B cell (primary cell): ENCODE measurements around the gene ARNT2. TPM values are rescaled to one million over a fixed set of nuclear protein-coding genes. Genes with fewer than 3 reads are reported as not detected.
"Not testable (repeated sequence)": the region's sequence is repeated elsewhere in the genome, so short reads cannot be mapped to it uniquely, and the experiment has no call there.

Experiments used
- ATAC-seq: fragments of 200-7000 bp; cut with Tn5 transposase; one replicate; pipeline ENCODE4 v1.10.0; 2021; ENCODE audit warnings: low read depth, mild to moderate bottlenecking, moderate number of reproducible peaks, moderate library complexity
- CTCF ChIA-PET: fragments of 350-600 bp; sonication (Branson Sonifier 250); formaldehyde crosslinking; loops from one replicate; lab custom pipeline; 2021; ENCODE audit warnings: antibody characterized with exemption, inconsistent platforms; lab: Charles Lee
- POLR2A ChIA-PET: fragments of 350-600 bp; sonication (Branson Sonifier 250); formaldehyde crosslinking; loops from one replicate; lab custom pipeline; 2021; ENCODE audit warnings: antibody characterized with exemption; lab: Charles Lee
- DNase-seq: peaks from one replicate; pipeline ENCODE4 v3.0.0; 2013
- H2AFZ ChIP-seq: 2 replicates; pipeline ENCODE4 v1.6.1; 2012; ENCODE audit warnings: mild to moderate bottlenecking, low read depth, low read length; ENCODE audit not compliant: insufficient read depth, poor library complexity, severe bottlenecking
- H3K27ac ChIP-seq, 2 donors: 1 replicate in 1 of 2; 2 replicates in 1 of 2; pipeline ENCODE4 v1.5.1; 2012 to 2013; ENCODE audit warnings: low read length in 2 of 2, mild to moderate bottlenecking in 2 of 2, moderate library complexity in 1 of 2
- H3K27me3 ChIP-seq, 4 experiments: fragments of 200-600 bp in 1 of 4; sonication (generic) in 1 of 4; replicated peaks in 1 of 4; 1 replicate in 2 of 4; 2 replicates in 2 of 4; pipeline versions ENCODE4 v1.6.1 to v1.7.0; 2013 to 2016; ENCODE audit warnings: low read length in 3 of 4, mild to moderate bottlenecking in 2 of 4, mixed read lengths in 1 of 4, moderate library complexity in 1 of 4; ENCODE audit not compliant: insufficient read depth in 4 of 4, control insufficient read depth in 3 of 4; ENCODE audit errors: control extremely low read depth in 1 of 4
- H3K36me3 ChIP-seq, 2 experiments: replicated peaks in 1 of 2; 1 replicate in 1 of 2; 2 replicates in 1 of 2; pipeline versions ENCODE4 v1.6.1 to v1.7.1; 2013; ENCODE audit warnings: low read length in 1 of 2; ENCODE audit not compliant: insufficient read depth in 2 of 2, control insufficient read depth in 1 of 2; ENCODE audit errors: control extremely low read depth in 1 of 2, extremely low read depth in 1 of 2
- H3K4me1 ChIP-seq, 2 donors: fragments of 200-600 bp in 1 of 2; sonication (generic) in 1 of 2; 1 replicate in 1 of 2; 2 replicates in 1 of 2; pipeline versions ENCODE4 v1.5.1 to v1.6.1; 2013 to 2017; ENCODE audit warnings: low read length in 2 of 2; ENCODE audit not compliant: control insufficient read depth in 2 of 2, insufficient read depth in 2 of 2
- H3K4me2 ChIP-seq: replicated peaks from 2 replicates; pipeline ENCODE3; 2012; ENCODE audit warnings: mild to moderate bottlenecking, low read depth, low read length; ENCODE audit not compliant: poor library complexity, severe bottlenecking
- H3K4me3 ChIP-seq, 5 experiments: fragments of 200-600 bp in 1 of 5; sonication (generic) in 1 of 5; 1 replicate in 3 of 5; 2 replicates in 2 of 5; pipeline versions ENCODE4 v1.5.1 to v1.7.0; 2011 to 2016; ENCODE audit warnings: low read length in 4 of 5, mild to moderate bottlenecking in 4 of 5, low read depth in 2 of 5, control low read depth in 1 of 5, moderate library complexity in 1 of 5; ENCODE audit not compliant: insufficient read depth in 1 of 5; ENCODE audit errors: control extremely low read depth in 1 of 5, extremely low read depth in 1 of 5
- H3K79me2 ChIP-seq: fragments of 200-600 bp; sonication (generic); one replicate; pipeline ENCODE4 v1.6.0; 2016; ENCODE audit warnings: low read length; ENCODE audit not compliant: control insufficient read depth, insufficient read depth
- H3K9ac ChIP-seq: fragments of 200-600 bp; sonication (generic); 2 replicates; pipeline ENCODE4 v1.6.1; 2017; ENCODE audit warnings: mild to moderate bottlenecking, low read length, moderate library complexity
- H3K9me3 ChIP-seq, 3 donors: one replicate each; pipeline versions ENCODE4 v1.6.1 to v1.7.1; 2013; ENCODE audit warnings: low read length in 2 of 3; ENCODE audit not compliant: control insufficient read depth in 2 of 3, insufficient read depth in 1 of 3; ENCODE audit errors: control extremely low read depth in 1 of 3
- H4K20me1 ChIP-seq: 2 replicates; pipeline ENCODE4 v1.6.0; 2012; ENCODE audit warnings: mild to moderate bottlenecking, low read length; ENCODE audit not compliant: insufficient read depth, control insufficient read depth, poor library complexity, severe bottlenecking
- H3K27ac Mint-ChIP-seq: one replicate; pipeline ENCODE4 v1.8.0; 2021; ENCODE audit warnings: mixed read lengths
- H3K27me3 Mint-ChIP-seq: one replicate; pipeline ENCODE4 v1.8.0; 2021; ENCODE audit warnings: mixed read lengths
- H3K4me1 Mint-ChIP-seq: one replicate; pipeline ENCODE4 v1.8.0; 2021; ENCODE audit warnings: mixed read lengths
- H3K4me3 Mint-ChIP-seq: one replicate; pipeline ENCODE4 v1.8.0; 2021; ENCODE audit warnings: mixed read lengths
- H3K9me3 Mint-ChIP-seq: one replicate; pipeline ENCODE4 v1.8.0; 2022; ENCODE audit warnings: mixed read lengths; ENCODE audit not compliant: insufficient read depth
- EZH2 ChIP-seq: IDR thresholded peaks from 2 replicates; pipeline ENCODE4 v1.6.1; 2012; ENCODE audit warnings: borderline replicate concordance, low read depth, mild to moderate bottlenecking, moderate library complexity, low read length; ENCODE audit not compliant: insufficient read depth, poor library complexity, severe bottlenecking
- WGBS: methylation state at CpG from one replicate; pipeline ENCODE4 v1.1.5; 2013; ENCODE audit warnings: missing lambda C conversion rate; ENCODE audit not compliant: insufficient coverage; 5-methylcytosine and 5-hydroxymethylcytosine counted together
- intact Hi-C: fragments of 100-400 bp; cut with micrococcal nuclease; formaldehyde crosslinking; loops from one replicate; pipeline ENCODE4 v1.10.0; 2022
- polyA plus RNA-seq: library from polyadenylated mRNA; depleted of rRNA; stranded (reverse); fragments of >200 nt; gene quantifications from 2 replicates; pipeline ENCODE4 v1.2.3, GENCODE V29; 2012
- total RNA-seq, 2 donors: library from RNA; stranded (reverse); fragments of 120-200 nt in 1 of 2; gene quantifications; 1 replicate in 1 of 2; 2 replicates in 1 of 2; pipeline versions ENCODE4 v1.2.3 to v1.2.4, GENCODE V29; 2013 to 2022
- TF ChIP-seq, protein P1 (sequence below): fragments of 200-600 bp; IDR thresholded peaks from one replicate; pipeline ENCODE4 v1.8.0; 2022; ENCODE audit warnings: antibody characterized with exemption, mild to moderate bottlenecking

ARNT2 gene
- total and polyA plus RNA-seq, 2 donors (not counting 1 experiment from before 2014, with no cell fraction given), result not detected

- Mint-ChIP-seq H3K4me1 (no peaks in the 10 kb centered on the region), H3K9me3 (peaks cover 3% of the 10 kb centered on the region), H3K27ac (no peak overlapping the region), H3K27me3 (no peaks in the 10 kb centered on the region), H3K4me3 (no peak overlapping the region)
- DNase-seq, result no peak
- WGBS, result 91% methylated on average over 5 of the region's 5 CpGs
- POLR2A ChIA-PET, result no interaction called here
- Histone ChIP-seq H3K4me2 (no peak overlapping the region), H3K27ac (no peak overlapping the region), H3K27me3 (no peaks in the 10 kb centered on the region), H3K79me2 (no peaks in the 10 kb centered on the region), H3K36me3 (no peaks in the 10 kb centered on the region), H2AFZ (no peak overlapping the region), H3K4me3 (no peak overlapping the region), H3K9me3 (peaks cover 0 to 6% (median 0%) of the 10 kb centered on the region in 3 donors), H3K4me1 (no peaks in the 10 kb centered on the region), H3K9ac (no peak overlapping the region), H4K20me1 (no peaks in the 10 kb centered on the region)
- CTCF ChIA-PET, result no interaction called here
- no peak for ATAC-seq
- TF ChIP-seq, protein P1, sequence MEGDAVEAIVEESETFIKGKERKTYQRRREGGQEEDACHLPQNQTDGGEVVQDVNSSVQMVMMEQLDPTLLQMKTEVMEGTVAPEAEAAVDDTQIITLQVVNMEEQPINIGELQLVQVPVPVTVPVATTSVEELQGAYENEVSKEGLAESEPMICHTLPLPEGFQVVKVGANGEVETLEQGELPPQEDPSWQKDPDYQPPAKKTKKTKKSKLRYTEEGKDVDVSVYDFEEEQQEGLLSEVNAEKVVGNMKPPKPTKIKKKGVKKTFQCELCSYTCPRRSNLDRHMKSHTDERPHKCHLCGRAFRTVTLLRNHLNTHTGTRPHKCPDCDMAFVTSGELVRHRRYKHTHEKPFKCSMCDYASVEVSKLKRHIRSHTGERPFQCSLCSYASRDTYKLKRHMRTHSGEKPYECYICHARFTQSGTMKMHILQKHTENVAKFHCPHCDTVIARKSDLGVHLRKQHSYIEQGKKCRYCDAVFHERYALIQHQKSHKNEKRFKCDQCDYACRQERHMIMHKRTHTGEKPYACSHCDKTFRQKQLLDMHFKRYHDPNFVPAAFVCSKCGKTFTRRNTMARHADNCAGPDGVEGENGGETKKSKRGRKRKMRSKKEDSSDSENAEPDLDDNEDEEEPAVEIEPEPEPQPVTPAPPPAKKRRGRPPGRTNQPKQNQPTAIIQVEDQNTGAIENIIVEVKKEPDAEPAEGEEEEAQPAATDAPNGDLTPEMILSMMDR, result no peak
- TF ChIP-seq EZH2, result no peak
- intact Hi-C loops, result no loop called here
Measured at GRCh38 chr15:80509800-80510199, 105.6 kb downstream of the ARNT2 start.

DNA sequence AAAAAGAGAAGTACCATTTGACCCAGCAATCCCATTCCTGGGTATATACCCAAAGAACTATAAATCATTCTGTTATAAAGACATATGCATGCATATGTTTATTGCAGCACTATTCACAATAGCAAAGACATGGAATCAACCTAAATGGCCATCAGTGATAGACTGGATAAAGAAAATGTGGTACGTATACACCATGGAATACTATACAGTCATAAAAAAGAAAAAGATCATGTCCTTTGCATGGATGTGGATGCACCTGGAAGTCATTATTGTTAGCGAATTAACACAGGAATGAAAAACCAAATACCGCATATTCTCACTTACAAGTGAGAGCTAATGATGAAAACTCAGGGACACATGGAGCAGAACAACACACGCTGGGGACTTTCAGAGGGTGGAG, 106.8 kb downstream of the ARNT2 start:
- POLR2A ChIA-PET, CTCF ChIA-PET, intact Hi-C loops, H3K4me2 ChIP-seq, H3K4me3 Mint-ChIP-seq, H3K27me3 Mint-ChIP-seq, H2AFZ ChIP-seq, H3K9ac ChIP-seq, H3K4me3 ChIP-seq, H3K9me3 Mint-ChIP-seq, H3K36me3 ChIP-seq, H3K4me1 Mint-ChIP-seq, ATAC-seq, H4K20me1 ChIP-seq, H3K27ac ChIP-seq, H3K4me1 ChIP-seq, H3K27ac Mint-ChIP-seq, DNase-seq, H3K79me2 ChIP-seq, H3K27me3 ChIP-seq, H3K9me3 ChIP-seq: not testable (repeated sequence)
- whole genome bisulfite sequencing, result no CpG with 5 or more reads among the region's 4 CpGs
